ENCODE results near the gene RAET1L. TPM values are rescaled to one million over a fixed set of nuclear protein-coding genes. Genes with fewer than 3 reads are reported as not detected.
"Not testable (repeated sequence)": the region's sequence is repeated elsewhere in the genome, so short reads cannot be mapped to it uniquely, and the experiment has no call there.

RAET1L gene
- total RNA-seq, 4 donors from 2014 or later, result not detected

- H3K4me1 ChIP-seq, result peaks cover 5% of the 10 kb centered on the region in 4 donors
- peak; percentile 34 for DNase-seq (ENCODE audit: extremely low spot score)
- H3K9me3 ChIP-seq, result no peaks in the 10 kb centered on the region
- H3K27ac ChIP-seq (replicated peaks in 1 of 4), result no peak overlapping the region
- WGBS, result 95% methylated on average over 7 of the region's 7 CpGs
- H3K27me3 ChIP-seq, result peaks cover 0 to 100% (median 28%) of the 10 kb centered on the region in 4 donors
- H3K4me3 ChIP-seq, result no peak overlapping the region
- no peaks in the 10 kb centered on the region for H3K36me3 ChIP-seq
- intact Hi-C loops (cut with DNase I), result no loop called here
- TF ChIP-seq POLR2AphosphoS5 (IDR thresholded peaks at IDR 0.05) (no peak), POLR2A (IDR thresholded peaks at IDR 0.05; ENCODE audit: low read depth) (no peak), CTCF (IDR thresholded peaks at IDR 0.05) (no peak), EP300 (IDR thresholded peaks at IDR 0.05) (no peak)
These were observed 29.4 kb downstream of the RAET1L start for GRCh38 chr6:149995971-149996370.

GRCh38 chr6:149995235-149995750 lies 30.0 kb downstream of the RAET1L start:
- H3K4me3 ChIP-seq, result no peak overlapping the region
- H3K27me3 ChIP-seq, result peaks cover 0 to 100% (median 35%) of the 10 kb centered on the region in 4 donors
- intact Hi-C loops (cut with DNase I), result no loop called here
- no peaks in the 10 kb centered on the region for H3K36me3 ChIP-seq
- WGBS, result 75% methylated on average over 6 of the region's 6 CpGs
- TF ChIP-seq CTCF (IDR thresholded peaks at IDR 0.05) (no peak), EP300 (IDR thresholded peaks at IDR 0.05) (no peak), POLR2AphosphoS5 (IDR thresholded peaks at IDR 0.05) (no peak), POLR2A (IDR thresholded peaks at IDR 0.05; ENCODE audit: low read depth) (no peak)
- H3K9me3 ChIP-seq, result no peaks in the 10 kb centered on the region
- peak; percentile 45 for DNase-seq (ENCODE audit: extremely low spot score)
- peaks cover 12% of the 10 kb centered on the region in 4 donors for H3K4me1 ChIP-seq
- no peak overlapping the region for H3K27ac ChIP-seq (replicated peaks in 1 of 4)

GRCh38 chr6:149991838-149992237 lies 33.5 kb downstream of the RAET1L start:
- intact Hi-C loops (cut with DNase I), result no loop called here
- no peak overlapping the region for H3K4me3 ChIP-seq
- H3K27ac ChIP-seq (replicated peaks in 1 of 4), result no peak overlapping the region

GRCh38 chr6:149991472-149991795 lies 33.9 kb downstream of the RAET1L start:
- peaks cover 18 to 22% (median 18%) of the 10 kb centered on the region in 4 donors for H3K4me1 ChIP-seq
- peaks cover 0 to 25% (median 20%) of the 10 kb centered on the region in 4 donors for H3K9me3 ChIP-seq
- DNase-seq (ENCODE audit: extremely low spot score); H3K4me3 ChIP-seq; intact Hi-C loops (cut with DNase I); H3K27ac ChIP-seq (replicated peaks in 1 of 4); H3K36me3 ChIP-seq: not testable (repeated sequence)
- peaks cover 0 to 100% (median 64%) of the 10 kb centered on the region in 4 donors for H3K27me3 ChIP-seq
- 7% methylated on average over 4 of the region's 7 CpGs for WGBS

More at GRCh38 chr6:149991838-149992237, 33.5 kb downstream of the RAET1L start:
- Histone ChIP-seq H3K9me3 (peaks cover 0 to 25% (median 20%) of the 10 kb centered on the region in 4 donors), H3K27me3 (peaks cover 0 to 100% (median 63%) of the 10 kb centered on the region in 4 donors), H3K4me1 (peaks cover 18 to 22% (median 18%) of the 10 kb centered on the region in 4 donors), H3K36me3 (no peaks in the 10 kb centered on the region)
- TF ChIP-seq POLR2A (IDR thresholded peaks at IDR 0.05; ENCODE audit: low read depth) (no peak), CTCF (IDR thresholded peaks at IDR 0.05) (no peak), EP300 (IDR thresholded peaks at IDR 0.05) (no peak), POLR2AphosphoS5 (IDR thresholded peaks at IDR 0.05) (no peak)
- 42% methylated on average over 4 of the region's 4 CpGs for WGBS
- DNase-seq (ENCODE audit: extremely low spot score), result no peak

- Histone ChIP-seq H3K27me3 (peaks cover 0 to 100% (median 65%) of the 10 kb centered on the region in 4 donors), H3K36me3 (no peaks in the 10 kb centered on the region), H3K4me3 (peak overlapping the region; percentile 25 to 49 (median 32)), H3K27ac (replicated peaks in 1 of 4) (no peak overlapping the region), H3K9me3 (peaks cover 0 to 25% (median 20%) of the 10 kb centered on the region in 4 donors), H3K4me1 (peaks cover 18 to 22% (median 18%) of the 10 kb centered on the region in 4 donors)
- 1% methylated on average over 18 of the region's 49 CpGs for WGBS
- intact Hi-C loops (cut with DNase I), result no loop called here
- TF ChIP-seq POLR2A (IDR thresholded peaks at IDR 0.05; ENCODE audit: low read depth), result no peak
- TF ChIP-seq POLR2AphosphoS5 (IDR thresholded peaks at IDR 0.05), result no peak
- no peak for TF ChIP-seq EP300 (IDR thresholded peaks at IDR 0.05)
- no peak for TF ChIP-seq CTCF (IDR thresholded peaks at IDR 0.05)
- no peak for DNase-seq (ENCODE audit: extremely low spot score)
These were observed 34.5 kb downstream of the RAET1L start for GRCh38 chr6:149990661-149991471.
